Measurements from ENCODE around the gene TBXT.
"Not testable (repeated sequence)": the region's sequence is repeated elsewhere in the genome, so short reads cannot be mapped to it uniquely, and the experiment has no call there.

Gene TBXT

DNA sequence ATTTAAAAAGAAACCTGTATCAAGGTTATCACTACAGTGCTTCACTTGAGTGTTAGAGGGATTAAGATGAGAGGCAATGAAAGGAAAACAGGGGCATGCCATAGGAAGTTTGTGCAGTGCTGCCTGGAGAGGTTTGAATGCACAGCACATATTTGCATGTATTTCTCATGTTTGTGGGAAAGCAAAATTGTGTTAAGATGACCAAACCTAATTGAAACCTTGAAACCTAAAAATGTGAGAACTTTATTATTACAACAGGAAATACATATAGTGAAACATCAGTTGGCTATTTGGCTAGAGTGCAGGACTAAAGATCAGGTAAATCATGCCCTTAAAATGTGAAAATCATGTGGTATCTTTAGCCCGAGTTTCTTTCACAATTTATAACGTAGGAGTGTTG, 8.5 kb upstream of the TBXT start:
- Histone ChIP-seq H3K4me3 (ENCODE audit: low read length in 2 of 2) (no peak overlapping the region), H3K14ac (ENCODE audit: low read length) (no peak overlapping the region), H2BK120ac (ENCODE audit: low read depth, low read length) (no peak overlapping the region), H2BK5ac (ENCODE audit: low read length) (no peak overlapping the region), H3K4me2 (ENCODE audit: insufficient read depth, low read length, poor library complexity, severe bottlenecking) (no peak overlapping the region), H3K4ac (ENCODE audit: low read length) (no peak overlapping the region), H3K27ac (replicated peaks; ENCODE audit: low read length) (no peak overlapping the region), H3K4me1 (ENCODE audit: control insufficient read depth in 2 of 2, insufficient read depth in 1 of 2, low read depth in 1 of 2, low read length in 2 of 2) (no peaks in the 10 kb centered on the region), H3K36me3 (replicated peaks in 1 of 2; ENCODE audit: control insufficient read depth in 2 of 2, insufficient read depth in 2 of 2, low read length in 2 of 2) (no peaks in the 10 kb centered on the region), H3K9me3 (replicated peaks in 1 of 2; ENCODE audit: control insufficient read depth in 2 of 2, insufficient read depth in 1 of 2, low read depth in 1 of 2, low read length in 2 of 2) (no peaks in the 10 kb centered on the region), H4K8ac (ENCODE audit: low read depth, low read length) (no peak overlapping the region), H3K9ac (ENCODE audit: low read depth, low read length, poor library complexity) (no peak overlapping the region), H2BK12ac (ENCODE audit: low read length) (no peak overlapping the region), H3K27me3 (ENCODE audit: control insufficient read depth in 3 of 3, insufficient read depth in 3 of 3, low read depth in 1 of 3, low read length in 3 of 3) (peaks cover under 1 to 51% (median 26%) of the 10 kb centered on the region in 3 experiments), H3K79me1 (ENCODE audit: low read depth, low read length) (no peaks in the 10 kb centered on the region), H3K18ac (ENCODE audit: low read length) (no peak overlapping the region), H2AFZ (ENCODE audit: low read length) (no peak overlapping the region), H4K91ac (ENCODE audit: low read depth, low read length, poor library complexity) (no peak overlapping the region), H2AK5ac (ENCODE audit: low read depth, low read length) (no peak overlapping the region), H3K23ac (ENCODE audit: low read depth, low read length, poor library complexity) (no peak overlapping the region), H2BK15ac (ENCODE audit: low read length) (no peak overlapping the region)
- WGBS, 2 donors (ENCODE audit: extremely low coverage in 2 of 2, insufficient read length in 2 of 2, insufficient replicate concordance in 1 of 2), result no CpG with 5 or more reads among the region's 2 CpGs
- DNase-seq (ENCODE audit: low spot score), result no peak

DNA sequence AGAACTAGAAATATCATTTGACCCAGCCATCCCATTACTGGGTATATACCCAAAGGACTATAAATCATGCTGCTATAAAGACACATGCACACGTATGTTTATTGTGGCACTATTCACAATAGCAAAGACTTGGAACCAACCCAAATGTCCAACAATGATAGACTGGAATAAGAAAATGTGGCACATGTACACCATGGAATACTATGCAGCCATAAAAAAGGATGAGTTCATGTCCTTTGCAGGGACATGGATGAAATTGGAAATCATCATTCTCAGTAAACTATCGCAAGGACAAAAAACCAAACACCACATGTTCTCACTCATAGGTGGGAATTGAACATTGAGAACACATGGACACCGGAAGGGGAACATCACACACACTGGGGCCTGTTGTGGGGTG, 7.4 kb upstream of the TBXT start:
- H3K9ac ChIP-seq (ENCODE audit: low read depth, low read length, poor library complexity); H2BK15ac ChIP-seq (ENCODE audit: low read length); H3K23ac ChIP-seq (ENCODE audit: low read depth, low read length, poor library complexity); H3K18ac ChIP-seq (ENCODE audit: low read length); H3K79me1 ChIP-seq (ENCODE audit: low read depth, low read length); H3K27ac ChIP-seq (replicated peaks; ENCODE audit: low read length); H3K14ac ChIP-seq (ENCODE audit: low read length); H4K91ac ChIP-seq (ENCODE audit: low read depth, low read length, poor library complexity); H3K9me3 ChIP-seq (replicated peaks in 1 of 2; ENCODE audit: control insufficient read depth in 2 of 2, insufficient read depth in 1 of 2, low read depth in 1 of 2, low read length in 2 of 2); H3K36me3 ChIP-seq (replicated peaks in 1 of 2; ENCODE audit: control insufficient read depth in 2 of 2, insufficient read depth in 2 of 2, low read length in 2 of 2); H3K4me1 ChIP-seq (ENCODE audit: control insufficient read depth in 2 of 2, insufficient read depth in 1 of 2, low read depth in 1 of 2, low read length in 2 of 2); H3K4me3 ChIP-seq (ENCODE audit: low read length in 2 of 2); H3K4me2 ChIP-seq (ENCODE audit: insufficient read depth, low read length, poor library complexity, severe bottlenecking); H2AFZ ChIP-seq (ENCODE audit: low read length); H2BK5ac ChIP-seq (ENCODE audit: low read length); H2AK5ac ChIP-seq (ENCODE audit: low read depth, low read length); H2BK120ac ChIP-seq (ENCODE audit: low read depth, low read length); H3K4ac ChIP-seq (ENCODE audit: low read length); DNase-seq (ENCODE audit: low spot score); H2BK12ac ChIP-seq (ENCODE audit: low read length); H4K8ac ChIP-seq (ENCODE audit: low read depth, low read length): not testable (repeated sequence)
- WGBS, 2 donors (ENCODE audit: extremely low coverage in 2 of 2, insufficient read length in 2 of 2, insufficient replicate concordance in 1 of 2), result no CpG with 5 or more reads among the region's 3 CpGs
- peaks cover 6 to 61% (median 36%) of the 10 kb centered on the region in 3 experiments for H3K27me3 ChIP-seq (ENCODE audit: control insufficient read depth in 3 of 3, insufficient read depth in 3 of 3, low read depth in 1 of 3, low read length in 3 of 3)

DNA sequence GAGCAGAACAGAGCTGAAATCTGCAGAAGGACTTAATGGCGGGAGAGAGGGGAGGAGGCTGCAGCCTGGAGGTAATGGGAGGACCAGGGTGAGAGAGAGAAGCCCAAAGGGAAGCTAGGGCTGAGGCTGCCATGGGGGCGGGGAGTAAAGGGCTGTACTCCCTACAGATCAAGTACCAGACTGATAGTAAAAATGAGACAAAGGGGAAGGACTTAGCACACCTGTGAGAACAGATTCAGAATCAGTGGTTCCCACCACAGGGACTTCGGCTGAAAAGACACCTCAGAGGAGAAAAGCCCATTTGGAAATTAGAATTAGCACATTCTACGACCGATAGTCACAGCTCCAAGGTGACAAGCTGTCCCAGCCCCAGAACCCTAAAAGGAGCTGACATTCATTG, 6.4 kb upstream of the TBXT start:
- no CpG with 5 or more reads among the region's 5 CpGs for WGBS, 2 donors (ENCODE audit: extremely low coverage in 2 of 2, insufficient read length in 2 of 2, insufficient replicate concordance in 1 of 2)
- Histone ChIP-seq H3K9ac (ENCODE audit: low read depth, low read length, poor library complexity) (no peak overlapping the region), H3K18ac (ENCODE audit: low read length) (no peak overlapping the region), H2BK120ac (ENCODE audit: low read depth, low read length) (no peak overlapping the region), H2BK15ac (ENCODE audit: low read length) (no peak overlapping the region), H3K27me3 (ENCODE audit: control insufficient read depth in 3 of 3, insufficient read depth in 3 of 3, low read depth in 1 of 3, low read length in 3 of 3) (peaks cover 17 to 68% (median 46%) of the 10 kb centered on the region in 3 experiments), H3K4me3 (ENCODE audit: low read length in 2 of 2) (no peak overlapping the region), H4K91ac (ENCODE audit: low read depth, low read length, poor library complexity) (no peak overlapping the region), H3K9me3 (replicated peaks in 1 of 2; ENCODE audit: control insufficient read depth in 2 of 2, insufficient read depth in 1 of 2, low read depth in 1 of 2, low read length in 2 of 2) (no peaks in the 10 kb centered on the region), H3K27ac (replicated peaks; ENCODE audit: low read length) (no peak overlapping the region), H3K14ac (ENCODE audit: low read length) (no peak overlapping the region), H3K4me2 (ENCODE audit: insufficient read depth, low read length, poor library complexity, severe bottlenecking) (no peak overlapping the region), H3K36me3 (replicated peaks in 1 of 2; ENCODE audit: control insufficient read depth in 2 of 2, insufficient read depth in 2 of 2, low read length in 2 of 2) (no peaks in the 10 kb centered on the region), H2AFZ (ENCODE audit: low read length) (no peak overlapping the region), H3K4me1 (ENCODE audit: control insufficient read depth in 2 of 2, insufficient read depth in 1 of 2, low read depth in 1 of 2, low read length in 2 of 2) (peaks cover 0 to 4% of the 10 kb centered on the region in 2 donors), H3K4ac (ENCODE audit: low read length) (no peak overlapping the region), H3K23ac (ENCODE audit: low read depth, low read length, poor library complexity) (no peak overlapping the region), H2BK12ac (ENCODE audit: low read length) (no peak overlapping the region), H4K8ac (ENCODE audit: low read depth, low read length) (no peak overlapping the region), H3K79me1 (ENCODE audit: low read depth, low read length) (no peaks in the 10 kb centered on the region), H2AK5ac (ENCODE audit: low read depth, low read length) (no peak overlapping the region), H2BK5ac (ENCODE audit: low read length) (no peak overlapping the region)
- DNase-seq (ENCODE audit: low spot score), result no peak

DNA sequence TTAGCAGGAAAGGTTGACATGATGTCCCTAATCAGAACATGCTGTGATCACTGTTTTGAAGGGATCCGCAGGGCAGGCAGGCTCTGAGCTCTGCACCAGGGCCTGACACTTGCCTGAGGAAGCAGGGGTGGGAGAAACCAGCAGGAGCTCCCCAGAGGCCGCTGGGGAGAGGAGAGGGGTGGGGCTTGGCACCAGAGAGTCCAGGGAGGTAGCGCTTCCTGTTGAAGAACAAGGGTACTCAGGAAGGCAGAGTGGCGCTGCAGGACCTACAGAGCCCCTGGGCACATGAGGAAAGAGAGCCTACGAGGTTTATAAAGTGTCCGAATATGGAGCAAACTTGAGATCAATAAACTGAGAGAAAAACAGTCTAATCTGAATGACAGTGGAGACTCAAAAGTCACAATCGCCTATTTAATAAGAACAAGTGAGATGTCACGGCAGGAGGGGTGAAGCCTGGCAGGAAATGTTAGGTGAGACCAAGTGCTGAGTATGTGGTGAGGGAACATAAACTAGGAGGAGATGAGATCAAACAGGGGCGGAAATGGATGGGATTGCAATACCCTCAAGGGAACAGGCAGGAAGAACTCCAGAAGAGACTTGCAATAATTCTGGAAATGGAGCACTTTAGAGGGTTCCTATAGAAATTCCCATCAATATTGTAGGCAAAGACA, 5.8 kb upstream of the TBXT start:
- Histone ChIP-seq H3K18ac (ENCODE audit: low read length) (no peak overlapping the region), H2BK120ac (ENCODE audit: low read depth, low read length) (no peak overlapping the region), H3K79me1 (ENCODE audit: low read depth, low read length) (no peaks in the 10 kb centered on the region)

More for the DNA sequence above, 5.8 kb upstream of the TBXT start:
- WGBS, 2 donors (ENCODE audit: extremely low coverage in 2 of 2, insufficient read length in 2 of 2, insufficient replicate concordance in 1 of 2), result no CpG with 5 or more reads among the region's 9 CpGs
- H2BK15ac ChIP-seq (ENCODE audit: low read length), result no peak overlapping the region
- H4K91ac ChIP-seq (ENCODE audit: low read depth, low read length, poor library complexity), result no peak overlapping the region
- H3K14ac ChIP-seq (ENCODE audit: low read length), result no peak overlapping the region
- H2BK5ac ChIP-seq (ENCODE audit: low read length), result no peak overlapping the region
- no peak overlapping the region for H3K23ac ChIP-seq (ENCODE audit: low read depth, low read length, poor library complexity)
- peaks cover 0 to 6% of the 10 kb centered on the region in 2 donors for H3K4me1 ChIP-seq (ENCODE audit: control insufficient read depth in 2 of 2, insufficient read depth in 1 of 2, low read depth in 1 of 2, low read length in 2 of 2)
- H3K4me2 ChIP-seq (ENCODE audit: insufficient read depth, low read length, poor library complexity, severe bottlenecking), result no peak overlapping the region
- no peak overlapping the region for H2AFZ ChIP-seq (ENCODE audit: low read length)
- no peak overlapping the region for H2BK12ac ChIP-seq (ENCODE audit: low read length)
- no peak overlapping the region for H2AK5ac ChIP-seq (ENCODE audit: low read depth, low read length)
- peaks cover 22 to 74% (median 53%) of the 10 kb centered on the region in 3 experiments for H3K27me3 ChIP-seq (ENCODE audit: control insufficient read depth in 3 of 3, insufficient read depth in 3 of 3, low read depth in 1 of 3, low read length in 3 of 3)
- H3K27ac ChIP-seq (replicated peaks; ENCODE audit: low read length), result no peak overlapping the region
- no peak overlapping the region for H3K4ac ChIP-seq (ENCODE audit: low read length)
- no peak for DNase-seq (ENCODE audit: low spot score)
- no peak overlapping the region for H3K4me3 ChIP-seq (ENCODE audit: low read length in 2 of 2)
- no peak overlapping the region for H3K9ac ChIP-seq (ENCODE audit: low read depth, low read length, poor library complexity)
- H4K8ac ChIP-seq (ENCODE audit: low read depth, low read length), result no peak overlapping the region
- no peaks in the 10 kb centered on the region for H3K36me3 ChIP-seq (replicated peaks in 1 of 2; ENCODE audit: control insufficient read depth in 2 of 2, insufficient read depth in 2 of 2, low read length in 2 of 2)
- no peaks in the 10 kb centered on the region for H3K9me3 ChIP-seq (replicated peaks in 1 of 2; ENCODE audit: control insufficient read depth in 2 of 2, insufficient read depth in 1 of 2, low read depth in 1 of 2, low read length in 2 of 2)

Data from neuronal stem cell (in vitro differentiated cells).